Thoracic aorta (tissue), 2 donors: ENCODE measurements around the gene RIMBP2. TPM values are rescaled to one million over a fixed set of nuclear protein-coding genes. Genes with fewer than 3 reads are reported as not detected.

Source experiments
- ATAC-seq: fragments of 150-250 bp; one replicate; pipeline ENCODE4 v1.8.0; 2017; ENCODE audit warnings: low read depth; ENCODE audit not compliant: insufficient number of reproducible peaks, low FRiP score
- DNase-seq: peaks from one replicate; pipeline ENCODE4 v3.0.0-alpha.2; 2020; ENCODE audit warnings: low spot score
- H3K27ac ChIP-seq, 2 donors: fragments of 200-600 bp; sonication (generic); 1 replicate in 1 of 2; 2 replicates in 1 of 2; pipeline ENCODE4 v1.5.1; 2016; ENCODE audit warnings: mild to moderate bottlenecking in 2 of 2, moderate library complexity in 2 of 2
- H3K27me3 ChIP-seq: fragments of 200-600 bp; sonication (generic); replicated peaks from 2 replicates; pipeline ENCODE4 v1.6.0; 2016; ENCODE audit warnings: mild to moderate bottlenecking; ENCODE audit not compliant: insufficient read depth
- H3K36me3 ChIP-seq: fragments of 200-600 bp; sonication (generic); one replicate; pipeline ENCODE4 v1.5.1; 2016
- H3K4me1 ChIP-seq, 2 donors: fragments of 200-600 bp; sonication (generic); 1 replicate in 1 of 2; 2 replicates in 1 of 2; pipeline versions ENCODE4 v1.5.1 to v1.6.0; 2016; ENCODE audit warnings: low read depth in 2 of 2, mild to moderate bottlenecking in 1 of 2; ENCODE audit not compliant: control insufficient read depth in 1 of 2
- H3K4me3 ChIP-seq: fragments of 200-600 bp; sonication (generic); 2 replicates; pipeline ENCODE4 v1.5.1; 2016; ENCODE audit warnings: mild to moderate bottlenecking
- H3K9me3 ChIP-seq: fragments of 200-600 bp; sonication (generic); 2 replicates; pipeline ENCODE4 v1.5.1; 2016
- CTCF ChIP-seq: fragments of 200-600 bp; sonication (generic); IDR thresholded peaks from one replicate; pipeline ENCODE4 v1.5.1; 2019; ENCODE audit warnings: antibody characterized with exemption
- total RNA-seq, 2 donors: library from RNA; depleted of rRNA; stranded (reverse); fragments of >200 nt; gene quantifications; one replicate each; pipeline versions ENCODE4 v1.1.0 to v1.2.3, GENCODE V29; 2016

RIMBP2 gene
- total RNA-seq, 2 donors from 2014 or later = 0.54 to 0.92 TPM

- H3K4me1 ChIP-seq = no peaks in the 10 kb centered on the region
- DNase-seq (no peak), ATAC-seq (no peak)
- no peak overlapping the region for H3K27ac ChIP-seq
- no peak for TF ChIP-seq CTCF
- H3K36me3 ChIP-seq = no peaks in the 10 kb centered on the region
- no peaks in the 10 kb centered on the region for H3K9me3 ChIP-seq
- H3K27me3 ChIP-seq = no peaks in the 10 kb centered on the region
- no peak overlapping the region for H3K4me3 ChIP-seq
These were observed 144.4 kb downstream of the RIMBP2 start for GRCh38 chr12:130571734-130572133.

GRCh38 chr12:130571089-130571488 is 145.0 kb downstream of the RIMBP2 start:
- DNase-seq (no peak), ATAC-seq (no peak)
- no peak overlapping the region for H3K4me3 ChIP-seq
- no peak overlapping the region for H3K27ac ChIP-seq
- no peaks in the 10 kb centered on the region for H3K27me3 ChIP-seq
- H3K36me3 ChIP-seq = no peaks in the 10 kb centered on the region
- H3K9me3 ChIP-seq = no peaks in the 10 kb centered on the region
- TF ChIP-seq CTCF = no peak
- no peaks in the 10 kb centered on the region for H3K4me1 ChIP-seq

- no peak for TF ChIP-seq CTCF
- ATAC-seq = no peak
- H3K9me3 ChIP-seq = peaks cover 7% of the 10 kb centered on the region
- H3K4me1 ChIP-seq = no peaks in the 10 kb centered on the region
- no peak overlapping the region for H3K4me3 ChIP-seq
- no peak overlapping the region for H3K27ac ChIP-seq
- no peak for DNase-seq
- no peaks in the 10 kb centered on the region for H3K27me3 ChIP-seq
- no peaks in the 10 kb centered on the region for H3K36me3 ChIP-seq
These were observed 146.6 kb downstream of the RIMBP2 start for GRCh38 chr12:130569521-130569920.

- no peak for ATAC-seq
- Histone ChIP-seq H3K4me3 (no peak overlapping the region), H3K27ac (no peak overlapping the region), H3K4me1 (no peaks in the 10 kb centered on the region), H3K9me3 (peaks cover 7% of the 10 kb centered on the region), H3K27me3 (no peaks in the 10 kb centered on the region), H3K36me3 (no peaks in the 10 kb centered on the region)
- no peak for DNase-seq
- no peak for TF ChIP-seq CTCF
These were observed 147.6 kb downstream of the RIMBP2 start for GRCh38 chr12:130568501-130568900.

- Histone ChIP-seq H3K27ac (no peak overlapping the region), H3K9me3 (peaks cover 7% of the 10 kb centered on the region), H3K4me1 (no peaks in the 10 kb centered on the region), H3K4me3 (no peak overlapping the region), H3K36me3 (no peaks in the 10 kb centered on the region), H3K27me3 (no peaks in the 10 kb centered on the region)
- no peak for TF ChIP-seq CTCF
- no peak for ATAC-seq
- no peak for DNase-seq
These were observed 148.1 kb downstream of the RIMBP2 start for GRCh38 chr12:130568041-130568440.
